ENCODE measurements around the gene KIFC3.
"Not testable (repeated sequence)": the region's sequence is repeated elsewhere in the genome, so short reads cannot be mapped to it uniquely, and the experiment has no call there.

Gene KIFC3

GRCh38 chr16:57739756-57740422, 62.4 kb downstream of the KIFC3 start:
- no peak for DNase-seq (ENCODE audit: low read depth in 2 of 2)

DNA sequence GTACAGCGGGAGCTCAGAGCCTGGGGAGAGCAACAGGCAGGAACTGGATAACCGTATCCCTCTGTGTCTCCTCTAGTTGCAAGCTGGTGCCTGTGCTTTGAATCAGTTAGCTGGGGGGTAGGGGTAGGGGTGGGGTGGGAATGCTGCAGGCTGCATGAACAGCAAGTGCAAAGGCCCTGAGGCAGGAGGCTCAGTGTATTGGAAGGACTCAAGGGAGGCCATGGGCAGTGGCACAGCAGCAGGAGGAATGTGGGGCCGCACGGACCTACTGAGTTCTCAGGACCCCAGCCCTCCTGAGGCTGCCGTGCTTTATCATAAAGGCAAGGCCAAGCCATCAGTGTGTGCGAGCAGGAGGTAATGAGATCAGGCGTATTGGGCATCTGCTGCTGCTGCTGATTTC, 63.4 kb downstream of the KIFC3 start:
- DNase-seq (ENCODE audit: low read depth in 2 of 2): no peak

- peak; percentile 22 to 31 for DNase-seq (ENCODE audit: low read depth in 2 of 2)
Measured at GRCh38 chr16:57736419-57737351, 65.6 kb downstream of the KIFC3 start.

DNA sequence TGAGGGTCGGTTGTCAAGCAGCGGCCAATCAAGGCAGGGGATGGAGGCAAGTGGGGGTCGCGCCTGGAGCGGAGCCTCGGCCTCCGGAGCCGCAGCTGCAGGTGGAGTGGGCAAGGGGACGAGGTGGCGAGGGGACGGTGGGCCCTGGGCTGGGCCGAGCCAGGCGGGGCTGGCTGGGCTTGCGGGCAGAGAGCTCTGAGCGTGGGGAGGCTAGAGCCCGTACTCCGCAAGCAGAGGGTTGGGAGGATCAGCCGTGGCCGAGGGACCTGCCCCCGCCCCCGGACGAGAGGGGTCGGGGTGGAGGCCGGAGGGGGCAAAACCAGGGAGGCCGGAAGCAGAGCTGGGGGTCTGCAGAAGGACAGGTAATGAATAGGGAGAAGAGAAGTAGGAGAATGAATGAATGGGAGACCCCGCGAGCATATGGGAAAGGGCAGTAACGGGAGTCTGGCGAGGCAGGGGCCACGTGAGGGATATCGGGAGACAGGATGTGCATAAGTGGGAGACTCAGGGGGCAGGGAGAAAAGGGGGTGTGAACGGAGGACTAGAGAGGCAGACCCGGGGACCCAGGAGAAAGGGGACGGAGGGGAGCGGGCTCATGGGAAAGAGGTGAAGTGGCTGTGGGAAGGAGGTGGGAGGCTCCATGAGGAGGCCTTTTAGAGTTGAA, 66.4 kb downstream of the KIFC3 start, which contains the start of gene KATNB1:
TSS of gene KATNB1 (plus strand) at position 16 of the 664 bp plus-strand sequence. CDS start 1,474 bp downstream, outside the sequence.
- no peak for DNase-seq (ENCODE audit: low read depth in 2 of 2)

DNA sequence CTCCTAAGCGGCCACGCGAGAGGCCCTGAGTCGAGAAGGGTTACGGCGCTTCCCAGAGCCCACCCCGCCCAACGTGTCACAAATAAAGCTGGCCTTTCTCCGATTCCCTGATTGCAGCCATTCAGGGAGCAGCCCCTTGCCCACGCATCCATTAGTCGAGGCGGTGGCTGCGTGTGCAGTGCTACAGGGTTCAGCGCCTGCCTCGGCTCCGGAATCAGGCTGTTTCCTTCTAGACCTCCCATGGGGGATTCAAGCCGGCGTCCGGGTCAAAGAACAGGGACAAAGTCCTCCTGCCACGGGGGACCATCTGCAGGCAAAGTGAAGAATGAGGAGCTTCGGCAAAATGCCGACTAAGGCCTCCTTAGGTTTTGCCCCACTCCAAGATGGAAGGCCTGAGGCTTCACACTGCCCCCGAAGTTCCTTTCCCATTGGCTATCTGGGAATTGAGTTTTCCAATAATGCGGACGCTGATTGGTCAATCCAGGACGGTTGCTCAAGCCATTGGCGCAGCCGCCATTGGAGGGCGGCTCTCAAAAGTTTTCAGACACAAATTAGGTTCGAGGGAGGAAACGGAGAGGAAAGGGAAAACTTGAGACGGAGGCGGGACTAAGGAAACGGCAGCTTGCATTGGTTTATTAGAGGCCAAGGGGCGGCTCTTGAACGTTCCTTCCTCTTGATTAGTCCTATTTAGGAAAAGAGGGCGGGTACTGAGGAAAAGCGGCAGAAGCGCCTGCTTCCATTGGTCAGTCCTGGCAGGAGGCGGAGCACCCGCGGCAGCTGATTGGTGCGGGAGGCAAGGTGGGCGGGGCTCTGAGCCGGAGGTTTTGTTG, 67.2 kb downstream of the KIFC3 start:
- peak; percentile 94 to 97 for DNase-seq (ENCODE audit: low read depth in 2 of 2)

- no peak for DNase-seq (ENCODE audit: low read depth in 2 of 2)
Measured at GRCh38 chr16:57734308-57734924, 67.9 kb downstream of the KIFC3 start.

GRCh38 chr16:57732714-57733113, 69.6 kb downstream of the KIFC3 start:
- no peak for DNase-seq (ENCODE audit: low read depth in 2 of 2)

- no peak for DNase-seq (ENCODE audit: low read depth in 2 of 2)
Measured at GRCh38 chr16:57732037-57732436, 70.3 kb downstream of the KIFC3 start.

GRCh38 chr16:57730771-57731730, 71.2 kb downstream of the KIFC3 start:
- no peak for DNase-seq (ENCODE audit: low read depth in 2 of 2)

- not testable (repeated sequence) for DNase-seq (ENCODE audit: low read depth in 2 of 2)
Measured at GRCh38 chr16:57729852-57730251, 72.4 kb downstream of the KIFC3 start.

DNA sequence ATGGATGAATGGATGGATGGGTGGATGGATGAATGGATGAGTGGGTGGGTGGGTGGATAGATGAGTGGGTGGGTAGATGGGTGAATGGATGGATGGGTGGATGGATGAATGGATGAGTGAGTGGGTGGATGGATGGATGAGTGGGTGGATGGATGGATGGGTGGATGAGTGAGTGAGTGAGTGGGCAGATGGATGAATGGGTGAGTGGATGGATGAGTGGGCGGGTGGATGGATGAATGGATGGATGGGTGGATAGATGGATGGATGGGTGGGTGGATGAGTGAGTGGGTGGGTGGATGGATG, 73.2 kb downstream of the KIFC3 start:
- DNase-seq (ENCODE audit: low read depth in 2 of 2): no peak

- DNase-seq (ENCODE audit: low read depth in 2 of 2): no peak
Measured at GRCh38 chr16:57728336-57729181, 73.7 kb downstream of the KIFC3 start.

GRCh38 chr16:57727610-57728009, 74.7 kb downstream of the KIFC3 start:
- DNase-seq (ENCODE audit: low read depth in 2 of 2): no peak

DNA sequence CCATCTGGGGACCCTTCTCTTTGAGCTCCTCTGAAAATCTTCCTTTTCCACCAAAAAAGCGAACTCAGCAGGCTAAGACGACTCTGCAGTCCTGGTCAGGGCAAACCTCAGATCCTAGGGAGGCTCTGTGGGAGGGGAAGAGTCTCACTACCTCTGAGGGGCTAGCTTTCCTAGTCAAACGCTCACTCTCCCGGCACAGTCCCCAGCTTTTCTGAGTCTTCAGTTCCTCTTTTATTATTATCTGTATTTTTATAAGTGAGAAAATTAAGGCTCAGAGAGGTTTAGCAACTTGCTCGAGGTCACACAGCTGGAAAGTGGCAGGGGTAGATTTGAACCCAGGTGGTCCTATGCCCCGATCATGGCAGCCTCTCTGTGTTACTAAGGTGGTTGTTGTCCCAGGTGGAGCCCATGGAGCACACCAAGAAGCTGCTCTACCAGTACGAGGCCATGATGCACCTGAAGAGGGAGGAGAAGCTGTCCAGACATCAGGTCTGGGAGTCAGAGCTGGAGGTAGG, 75.8 kb downstream of the KIFC3 start:
- no peak for DNase-seq (ENCODE audit: low read depth in 2 of 2)

DNA sequence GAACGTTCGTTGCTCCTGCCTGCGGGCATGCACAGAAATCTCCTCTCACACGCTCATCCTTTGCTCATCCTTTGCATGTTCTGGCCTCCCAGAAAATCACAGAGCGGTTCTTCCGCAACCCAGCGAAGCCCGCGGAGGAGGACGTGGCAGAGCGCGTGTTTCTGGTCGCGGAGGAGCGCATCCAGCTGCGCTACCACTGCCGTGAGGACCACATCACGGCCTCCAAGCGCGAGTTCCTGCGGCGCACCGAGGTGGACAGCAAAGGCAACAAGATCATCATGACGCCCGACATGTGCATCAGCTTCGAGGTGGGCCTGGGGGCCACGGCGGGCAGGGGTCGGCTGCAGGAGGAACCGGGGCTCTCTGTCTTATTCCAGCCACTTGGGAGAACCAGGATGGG, 76.3 kb downstream of the KIFC3 start:
- DNase-seq (ENCODE audit: low read depth in 2 of 2): no peak

- DNase-seq (ENCODE audit: low read depth in 2 of 2): no peak
Measured at GRCh38 chr16:57725554-57725953, 76.7 kb downstream of the KIFC3 start.

DNA sequence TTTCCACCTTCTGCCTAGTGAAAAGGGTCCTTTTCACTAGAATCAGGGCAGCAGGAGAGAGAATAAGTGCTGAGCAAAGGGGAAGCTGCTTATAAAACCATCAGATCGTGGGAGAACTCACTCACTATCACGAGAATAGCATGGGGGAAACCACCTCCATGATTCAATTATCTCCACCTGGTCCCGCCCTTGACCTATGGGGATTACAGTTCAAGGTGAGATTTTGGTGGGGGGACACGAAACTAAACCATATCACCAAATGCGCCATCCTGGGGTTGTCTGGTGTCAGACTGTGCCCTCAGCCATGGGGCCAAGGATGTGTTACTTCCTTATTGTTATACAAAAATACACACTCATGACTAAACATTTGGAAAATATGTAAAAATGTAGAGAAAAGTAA, 77.1 kb downstream of the KIFC3 start:
- no peak for DNase-seq (ENCODE audit: low read depth in 2 of 2)

DNA sequence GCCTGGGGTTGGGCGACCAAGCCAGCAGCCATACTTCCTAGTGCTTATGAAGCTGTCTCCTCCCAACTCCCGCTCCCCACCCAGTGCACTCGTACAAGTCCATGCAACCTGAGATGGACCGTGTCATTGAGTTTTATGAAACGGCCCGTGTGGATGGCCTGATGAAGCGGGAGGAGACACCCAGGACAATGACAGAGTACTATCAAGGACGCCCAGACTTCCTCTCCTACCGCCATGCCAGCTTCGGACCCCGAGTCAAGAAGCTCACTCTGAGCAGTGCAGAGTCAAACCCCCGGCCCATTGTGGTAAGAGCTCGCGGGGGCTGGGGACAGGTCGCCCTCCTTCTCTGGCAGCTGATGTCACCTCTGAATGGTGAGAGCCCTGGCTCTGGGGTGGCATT, 77.8 kb downstream of the KIFC3 start:
- no peak for DNase-seq (ENCODE audit: low read depth in 2 of 2)

GRCh38 chr16:57723170-57723569, 79.1 kb downstream of the KIFC3 start:
- DNase-seq (ENCODE audit: low read depth in 2 of 2): no peak
